ENCODE results near the gene MYO1D. TPM values are rescaled to one million over a fixed set of nuclear protein-coding genes. Genes with fewer than 3 reads are reported as not detected.

The MYO1D gene
- total and polyA plus RNA-seq, 2 of the 13 experiments (the other 11 are each of a cell fraction or from before 2014, with no cell fraction given) = 13.2 to 17.3 TPM

GRCh38 chr17:32794533-32795246, 82.2 kb downstream of the MYO1D start (continued):
- TF ChIP-seq HNF4G (IDR thresholded peaks at IDR 0.05; ENCODE audit: borderline replicate concordance, low read depth, low read length) (peak; percentile 75), HNF4G (CRISPR knock-in tag; IDR thresholded peaks at IDR 0.05; ENCODE audit: borderline replicate concordance, low read depth) (peak; percentile 71; the same call in 1 of the 2 replicates), HNRNPUL1 (IDR thresholded peaks at IDR 0.05; ENCODE audit: low read depth, low read length) (no peak), ZNF350 (CRISPR knock-in tag; IDR thresholded peaks at IDR 0.05; ENCODE audit: borderline replicate concordance, low read depth) (peak; percentile 47; the same call in 1 of the 2 replicates), REL (CRISPR knock-in tag; conservative IDR thresholded peaks at IDR 0.05) (no peak), HDAC2 (CRISPR knock-in tag; IDR thresholded peaks at IDR 0.05) (0 out of 2 replicates have a peak, but pooled peaks have one; percentile 36), ZIK1 (CRISPR knock-in tag; IDR thresholded peaks at IDR 0.05; ENCODE audit: borderline replicate concordance, low read depth) (peak; percentile 31; the same call in 1 of the 2 replicates), GATA4 (IDR thresholded peaks at IDR 0.05; ENCODE audit: borderline replicate concordance, low read depth) (no peak), POLR2A (IDR thresholded peaks at IDR 0.05; ENCODE audit: insufficient read depth in 1 of 2, low read depth in 2 of 2, low read length in 2 of 2) (peak in 1 of 2 experiments; percentile 31; a peak in 1 of 4 replicates), HOMEZ (CRISPR knock-in tag; IDR thresholded peaks at IDR 0.05; ENCODE audit: low read depth) (peak; percentile 70; the same call in 1 of the 2 replicates), ARNTL (CRISPR knock-in tag; IDR thresholded peaks at IDR 0.05) (peak; percentile 73), RARA (CRISPR knock-in tag; IDR thresholded peaks at IDR 0.05) (peak; percentile 44; the same call in 1 of the 2 replicates), FOXM1 (CRISPR knock-in tag; IDR thresholded peaks at IDR 0.05) (no peak), KMT2A (CRISPR knock-in tag; IDR thresholded peaks at IDR 0.05) (peak; percentile 59), ZNF547 (CRISPR knock-in tag; IDR thresholded peaks at IDR 0.05) (no peak), ZSCAN31 (CRISPR knock-in tag; IDR thresholded peaks at IDR 0.05; ENCODE audit: low read depth) (peak; percentile 40; the same call in 1 of the 2 replicates), TARDBP (CRISPR knock-in tag; IDR thresholded peaks at IDR 0.05) (no peak), GLI4 (CRISPR knock-in tag; IDR thresholded peaks at IDR 0.05; ENCODE audit: borderline replicate concordance) (no peak)
- TF ChIP-seq, protein P1, sequence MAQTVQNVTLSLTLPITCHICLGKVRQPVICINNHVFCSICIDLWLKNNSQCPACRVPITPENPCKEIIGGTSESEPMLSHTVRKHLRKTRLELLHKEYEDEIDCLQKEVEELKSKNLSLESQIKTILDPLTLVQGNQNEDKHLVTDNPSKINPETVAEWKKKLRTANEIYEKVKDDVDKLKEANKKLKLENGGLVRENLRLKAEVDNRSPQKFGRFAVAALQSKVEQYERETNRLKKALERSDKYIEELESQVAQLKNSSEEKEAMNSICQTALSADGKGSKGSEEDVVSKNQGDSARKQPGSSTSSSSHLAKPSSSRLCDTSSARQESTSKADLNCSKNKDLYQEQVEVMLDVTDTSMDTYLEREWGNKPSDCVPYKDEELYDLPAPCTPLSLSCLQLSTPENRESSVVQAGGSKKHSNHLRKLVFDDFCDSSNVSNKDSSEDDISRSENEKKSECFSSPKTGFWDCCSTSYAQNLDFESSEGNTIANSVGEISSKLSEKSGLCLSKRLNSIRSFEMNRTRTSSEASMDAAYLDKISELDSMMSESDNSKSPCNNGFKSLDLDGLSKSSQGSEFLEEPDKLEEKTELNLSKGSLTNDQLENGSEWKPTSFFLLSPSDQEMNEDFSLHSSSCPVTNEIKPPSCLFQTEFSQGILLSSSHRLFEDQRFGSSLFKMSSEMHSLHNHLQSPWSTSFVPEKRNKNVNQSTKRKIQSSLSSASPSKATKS (CRISPR knock-in tag; IDR thresholded peaks at IDR 0.05) = no peak
- TF ChIP-seq, protein P2, sequence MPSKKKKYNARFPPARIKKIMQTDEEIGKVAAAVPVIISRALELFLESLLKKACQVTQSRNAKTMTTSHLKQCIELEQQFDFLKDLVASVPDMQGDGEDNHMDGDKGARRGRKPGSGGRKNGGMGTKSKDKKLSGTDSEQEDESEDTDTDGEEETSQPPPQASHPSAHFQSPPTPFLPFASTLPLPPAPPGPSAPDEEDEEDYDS (CRISPR knock-in tag; IDR thresholded peaks at IDR 0.05) = peak; percentile 43; the same call in 1 of the 2 replicates

Measured in HepG2 (cell line).